HG03520 (cell line): ENCODE measurements around the gene KRT82.
"Not testable (repeated sequence)": the region's sequence is repeated elsewhere in the genome, so short reads cannot be mapped to it uniquely, and the experiment has no call there.

Experiments used
- ATAC-seq: cut with Tn5 transposase; IDR thresholded peaks from one replicate; pipeline ENCODE4 v1.9.1; 2021; ENCODE audit warnings: mild to moderate bottlenecking, moderate library complexity; ENCODE audit not compliant: unreplicated experiment

The KRT82 gene

DNA sequence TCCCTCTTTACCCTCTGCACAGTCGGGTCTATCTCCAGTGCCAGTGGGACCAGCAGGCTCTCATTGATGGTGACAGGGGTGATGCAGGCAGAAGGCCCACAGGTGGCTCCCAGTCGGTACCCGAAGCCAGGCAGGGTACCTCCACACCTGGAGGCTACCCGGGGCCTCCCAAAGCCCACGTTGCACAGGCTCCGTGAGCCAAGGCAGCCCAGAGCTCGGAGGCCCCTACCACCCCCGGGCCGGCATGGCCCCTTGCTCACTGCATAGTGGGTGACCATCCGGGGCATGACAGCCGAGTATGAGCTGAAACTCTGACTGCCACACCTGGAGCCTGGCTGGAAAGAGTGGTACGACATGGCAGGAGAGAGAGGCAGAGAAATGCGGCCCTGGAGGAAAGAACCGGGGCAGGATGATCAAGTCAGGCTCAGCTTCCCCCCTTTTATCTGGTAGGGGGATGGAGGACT lies at the start of gene KRT82:
TSS of gene KRT82 (minus strand) at position 414 of the 464 bp plus-strand sequence. CDS start at position 356, 58 bp downstream.
- ATAC-seq: no peak

DNA sequence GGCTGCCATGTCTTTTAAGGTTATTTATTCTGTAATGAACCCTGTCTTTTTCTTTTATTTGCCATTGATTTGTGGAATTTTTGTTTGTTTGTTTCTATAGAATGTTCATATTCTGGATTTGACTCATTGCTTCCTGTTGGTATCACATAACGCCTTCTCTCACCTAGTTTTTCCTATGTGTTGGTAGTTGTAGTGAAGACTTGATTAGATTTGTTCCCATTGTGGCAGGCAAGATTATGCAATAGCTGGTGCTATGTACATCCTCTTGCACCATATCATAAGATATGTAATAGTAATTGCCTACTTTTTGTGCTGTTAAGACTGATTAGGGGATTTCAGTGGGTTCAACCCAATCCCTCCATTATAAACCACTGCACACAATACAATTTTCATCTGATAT lies 49.7 kb upstream of the KRT82 start:
- no peak for ATAC-seq

DNA sequence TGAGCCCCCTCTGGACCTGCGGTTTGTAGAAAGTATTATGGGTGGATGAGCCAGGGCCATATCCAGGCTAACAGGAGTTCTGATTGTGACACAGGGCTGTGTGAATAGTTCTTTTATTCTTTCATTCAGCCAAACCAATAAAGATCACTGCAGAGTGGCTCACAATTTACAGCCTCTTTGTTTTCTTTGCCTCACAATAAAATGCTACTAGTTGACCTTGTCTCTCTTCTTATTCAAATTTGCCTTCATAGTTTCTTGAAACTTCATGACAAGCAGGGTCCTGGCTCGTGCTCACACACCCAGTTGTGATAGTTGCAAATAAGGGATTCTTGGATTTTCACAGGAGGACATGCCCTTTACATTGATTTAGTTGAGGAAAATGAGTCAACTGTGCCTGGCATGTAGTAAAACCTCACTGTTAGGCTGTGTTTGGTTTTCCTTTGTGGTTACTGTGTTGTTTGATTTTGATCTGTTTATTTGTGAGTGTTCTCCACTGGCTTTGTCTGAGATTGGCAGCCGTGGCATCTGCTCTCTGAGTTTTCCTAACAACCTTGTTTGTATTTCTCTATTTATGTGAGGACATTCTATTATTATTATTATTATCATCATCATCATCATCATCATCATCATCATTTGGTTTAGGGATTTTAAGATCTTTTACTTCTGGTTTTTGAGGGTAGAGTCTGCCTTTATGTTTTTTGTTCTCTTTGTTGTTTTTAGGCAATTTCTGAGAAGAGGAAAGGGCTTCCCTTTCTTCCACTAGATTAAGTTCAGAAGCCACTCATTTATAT lies 48.5 kb upstream of the KRT82 start:
- ATAC-seq: no peak

DNA sequence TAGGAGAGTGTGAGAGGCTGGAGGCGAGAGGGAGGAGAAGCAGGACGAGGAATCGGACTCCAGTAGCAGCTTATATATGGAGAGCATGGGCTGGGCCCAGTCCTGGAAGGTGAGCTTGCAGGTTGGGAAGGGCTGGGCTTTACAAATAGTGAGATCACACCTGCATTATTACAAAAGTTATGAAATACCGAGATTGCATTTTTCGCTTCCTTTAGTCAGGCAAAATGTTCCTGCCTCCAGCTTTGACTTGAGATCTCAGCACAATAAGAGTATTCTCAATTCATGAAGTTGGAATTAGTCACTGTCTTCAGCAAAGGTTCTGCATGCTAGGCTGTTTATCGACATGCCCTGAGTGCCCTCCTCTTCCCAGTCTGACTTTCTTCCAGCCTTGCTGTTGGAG lies 46.0 kb upstream of the KRT82 start, which contains the start of gene KRT6B:
TSS of gene KRT6B (minus strand) at position 46 of the 400 bp plus-strand sequence. CDS start 68 bp downstream, outside the sequence.
- ATAC-seq: no peak

DNA sequence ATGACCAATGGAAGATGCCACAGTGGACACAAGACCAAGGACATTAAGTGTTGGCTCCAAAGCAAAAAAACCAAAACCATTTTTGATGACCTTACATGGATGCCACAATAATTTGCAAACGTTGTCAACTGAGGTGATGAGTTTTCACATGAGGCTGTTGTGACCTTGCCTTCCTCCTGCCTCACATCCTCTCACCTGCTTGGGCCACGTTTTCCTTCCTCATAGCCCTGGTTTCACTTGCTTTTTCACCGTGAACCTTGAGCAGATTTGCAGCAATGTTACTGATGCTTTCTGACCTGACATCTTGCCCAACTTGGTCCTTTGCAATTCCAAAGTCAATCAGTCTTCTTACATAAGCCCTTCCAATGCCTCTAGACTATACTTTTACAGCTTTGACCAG lies 42.1 kb upstream of the KRT82 start:
- no peak for ATAC-seq

DNA sequence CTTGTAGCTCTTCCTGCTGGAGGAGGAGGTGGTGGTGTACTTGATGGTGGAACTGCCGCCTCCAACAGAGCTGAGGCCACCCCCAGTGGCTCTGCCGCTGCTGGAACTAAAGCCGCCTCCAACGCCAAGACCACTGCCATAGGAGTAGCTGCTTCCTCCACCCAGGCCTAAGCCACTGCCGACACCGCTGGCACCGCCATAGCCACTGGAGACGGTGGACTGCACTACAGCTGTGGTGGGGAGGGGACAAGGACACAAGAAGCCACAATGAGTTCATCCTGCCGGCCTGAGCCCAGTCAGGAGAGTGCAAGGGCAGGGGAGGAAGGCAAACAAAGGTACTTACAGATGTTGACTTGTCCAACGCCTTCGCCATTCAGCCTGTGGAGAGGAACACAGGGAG lies 41.1 kb upstream of the KRT82 start:
- ATAC-seq: not testable (repeated sequence)

DNA sequence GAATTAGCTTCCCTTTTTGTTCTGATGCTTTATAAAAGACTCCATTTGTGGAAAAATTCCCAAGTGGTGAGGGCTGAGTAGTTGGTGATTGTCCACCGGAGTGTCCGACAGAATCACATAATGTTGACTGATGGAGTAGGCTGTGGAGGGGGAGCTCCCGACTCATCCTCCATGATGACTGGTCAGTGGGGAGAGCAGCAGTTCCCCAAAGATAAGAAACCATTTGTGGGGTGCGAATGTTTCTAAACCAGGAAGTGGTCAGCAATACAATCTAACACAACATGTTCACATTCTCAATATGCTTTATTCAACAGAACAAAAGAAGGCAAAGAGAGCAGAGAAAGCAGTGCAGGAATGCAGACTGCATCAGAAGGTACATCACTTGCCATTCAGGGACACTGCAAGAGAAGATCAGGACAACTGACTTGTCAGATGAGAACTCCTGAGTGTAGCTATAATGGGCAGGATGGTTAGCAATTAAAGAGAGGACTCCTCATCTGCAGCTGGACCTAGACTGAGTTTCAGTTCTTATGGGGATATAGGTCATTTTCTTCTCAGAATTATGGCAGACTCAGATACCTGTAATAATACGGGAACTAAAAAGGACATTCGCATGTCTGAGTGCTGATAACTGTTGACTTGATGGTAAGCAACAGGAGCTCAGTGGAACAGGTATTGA lies 40.4 kb upstream of the KRT82 start:
- ATAC-seq: no peak

DNA sequence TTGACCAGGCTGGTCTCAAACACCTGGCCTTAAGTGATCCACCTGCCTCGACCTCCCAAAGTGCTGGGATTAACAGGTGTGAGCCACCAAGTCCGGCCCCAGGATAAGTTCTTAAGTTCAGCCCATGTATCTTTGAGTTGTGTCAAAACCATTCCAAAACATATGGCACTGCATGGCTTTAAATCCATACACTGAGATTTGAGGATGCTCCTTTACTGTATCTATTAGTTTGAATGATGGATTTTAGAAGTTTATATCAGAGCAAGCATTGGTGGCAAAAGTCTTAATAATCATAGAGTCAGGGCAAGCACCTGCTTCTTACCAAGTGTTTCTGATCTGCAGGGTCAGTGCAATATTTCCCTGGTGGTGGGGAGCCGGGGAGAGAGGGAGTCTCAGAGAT lies 39.7 kb upstream of the KRT82 start:
- ATAC-seq: no peak

DNA sequence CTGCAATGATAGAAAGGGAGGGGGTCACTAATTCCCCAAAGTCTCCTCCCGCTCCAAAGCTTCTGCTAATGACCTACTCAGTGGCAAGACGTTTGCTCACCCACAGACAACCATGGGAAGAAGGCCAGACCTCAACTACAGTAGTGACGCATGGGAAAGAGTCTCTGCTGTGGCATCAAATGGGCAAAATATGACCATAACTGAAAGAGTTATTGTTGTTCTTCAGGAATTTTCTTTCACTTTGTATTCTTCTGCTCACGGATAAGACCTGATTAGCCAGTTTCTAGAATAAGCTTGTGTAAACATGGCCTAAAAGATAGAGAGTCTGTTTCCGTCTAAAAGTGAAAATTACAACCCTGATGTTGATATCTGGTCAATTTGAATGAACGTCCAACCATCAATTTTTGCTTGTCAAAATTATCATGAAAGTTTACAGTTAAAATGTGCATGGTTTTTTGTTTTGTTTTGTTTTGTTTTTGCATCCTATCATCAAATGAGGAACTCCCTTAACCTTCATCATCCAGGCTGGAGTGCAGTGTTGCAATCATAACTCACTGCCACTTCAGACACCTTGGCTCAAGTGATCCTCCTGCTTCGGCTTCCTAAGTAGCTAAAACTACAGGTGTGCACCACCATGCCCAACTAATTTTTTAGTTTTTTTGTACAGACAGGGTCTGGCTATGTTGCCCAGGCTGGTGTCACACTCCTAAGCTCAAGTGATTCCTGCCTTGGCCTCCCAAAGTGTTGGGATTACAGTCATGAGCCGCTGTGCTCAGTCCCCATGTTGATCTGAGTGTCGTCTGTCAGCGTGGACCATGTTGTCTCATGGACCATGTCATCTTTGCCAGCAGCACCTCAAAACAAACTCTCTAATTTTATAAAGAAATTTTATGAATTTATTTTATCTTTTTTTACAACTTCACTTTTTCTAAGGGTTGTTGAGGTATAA lies 38.8 kb upstream of the KRT82 start:
- no peak for ATAC-seq

DNA sequence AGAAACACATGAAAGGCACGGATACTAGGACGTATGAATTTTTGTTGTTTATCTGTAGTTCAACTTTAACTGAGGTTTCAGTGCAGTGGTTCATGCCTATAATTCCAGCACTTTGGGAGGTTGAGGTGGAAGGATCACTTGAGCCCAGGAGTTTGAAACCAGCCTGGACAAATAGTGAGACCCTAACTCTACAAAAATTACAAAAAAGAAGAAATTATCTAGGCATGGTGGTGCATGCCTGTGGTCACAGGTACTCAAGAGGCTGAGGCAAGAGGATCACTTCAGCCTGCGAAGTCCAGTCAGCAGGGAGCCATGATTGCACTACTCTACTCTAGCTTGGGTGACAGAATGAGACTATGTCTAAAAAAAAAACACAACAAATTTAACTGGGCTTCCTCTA lies 37.8 kb upstream of the KRT82 start:
- ATAC-seq: no peak

DNA sequence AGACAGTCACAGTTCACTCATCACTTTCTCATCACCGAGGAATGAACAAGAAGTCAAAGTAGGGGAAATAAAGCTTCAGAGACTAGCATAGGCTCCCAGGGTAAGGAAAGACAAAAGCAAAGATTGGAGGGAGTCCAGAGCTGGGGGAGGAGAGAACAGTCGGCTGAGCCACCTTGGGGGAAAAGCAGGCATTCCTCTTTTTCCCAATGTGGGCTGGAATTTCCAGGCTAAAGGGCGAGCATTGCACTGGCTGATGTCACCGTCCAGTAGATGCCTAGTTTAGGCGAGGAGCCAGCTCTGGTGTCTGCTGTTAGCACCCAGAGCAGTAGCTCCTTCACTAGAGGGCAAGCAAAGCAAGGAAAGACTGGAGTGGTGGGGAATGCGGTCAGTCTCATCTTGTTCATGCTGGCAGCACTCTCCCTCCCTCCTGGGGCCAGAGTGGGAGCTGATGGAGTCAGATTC lies 36.5 kb upstream of the KRT82 start:
- no peak for ATAC-seq

DNA sequence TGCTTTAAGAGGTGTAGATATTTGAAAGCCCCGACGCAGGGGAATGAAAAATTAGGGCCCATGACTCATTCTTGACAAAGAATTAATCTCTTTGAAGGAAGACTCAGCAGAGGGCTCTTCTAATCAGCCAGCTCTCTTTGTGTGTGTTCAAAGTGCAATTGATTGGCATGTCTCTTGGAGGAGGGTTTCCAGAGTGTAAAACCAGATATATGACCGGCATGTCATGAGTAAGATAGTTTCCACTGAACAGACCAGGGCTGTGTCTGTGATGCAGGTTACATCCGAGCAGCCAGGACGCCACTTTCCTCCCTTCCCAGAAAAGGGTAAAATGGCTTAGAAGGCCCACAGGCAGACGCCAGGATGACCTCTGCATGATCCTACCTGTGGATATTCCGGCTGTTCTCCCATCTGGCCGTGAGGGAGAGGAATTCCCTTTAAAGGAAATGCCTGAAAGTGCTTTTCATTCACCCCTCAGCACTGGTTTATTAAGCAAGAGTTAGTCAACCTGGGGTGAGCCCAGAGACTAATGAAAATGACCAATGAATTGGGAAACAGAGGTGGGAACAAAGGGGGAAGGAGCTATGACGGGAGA lies 35.3 kb upstream of the KRT82 start:
- no peak for ATAC-seq

DNA sequence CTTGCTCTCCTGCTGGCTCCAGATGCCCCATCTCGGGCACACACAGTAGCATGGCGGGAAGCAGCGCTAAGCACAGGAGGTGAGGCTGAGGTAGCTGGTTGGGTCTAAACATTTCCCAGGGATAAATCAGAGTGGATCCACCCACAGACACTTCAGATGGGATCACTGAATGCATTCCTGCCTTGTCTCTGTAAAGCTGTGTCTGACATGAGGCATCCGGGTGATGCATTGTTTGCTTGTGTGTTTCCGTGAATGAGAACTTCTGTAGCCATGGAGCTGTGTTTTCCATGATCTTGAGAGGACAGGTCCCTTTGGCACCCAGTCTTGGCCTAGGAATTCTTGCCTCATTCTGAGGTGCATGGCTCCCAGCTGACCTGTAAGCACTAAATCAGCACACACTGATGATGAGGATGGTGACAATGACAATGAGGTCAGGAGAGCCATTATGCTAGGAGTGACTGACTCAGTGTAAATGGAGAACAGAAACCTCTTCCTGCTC lies 34.7 kb upstream of the KRT82 start:
- no peak for ATAC-seq

DNA sequence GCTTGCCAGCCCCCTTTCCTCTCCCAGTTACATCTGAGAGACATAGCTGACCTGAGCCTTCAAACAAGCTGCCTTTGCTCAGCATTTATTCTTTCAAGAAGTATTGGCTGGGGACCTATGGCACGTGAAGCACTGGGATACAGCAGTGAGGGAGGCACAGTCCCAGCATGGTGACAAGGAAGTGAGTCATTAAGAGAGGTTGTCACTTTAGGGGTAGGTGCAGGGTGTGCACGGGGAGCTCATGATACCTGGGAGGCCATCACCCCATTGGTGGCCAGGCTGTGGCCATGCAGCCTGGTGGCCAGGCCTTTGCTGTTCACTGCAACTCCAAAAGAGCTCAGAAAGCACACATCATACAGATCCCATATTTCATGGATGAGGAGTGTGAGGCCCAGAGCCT lies 33.7 kb upstream of the KRT82 start:
- ATAC-seq: no peak

DNA sequence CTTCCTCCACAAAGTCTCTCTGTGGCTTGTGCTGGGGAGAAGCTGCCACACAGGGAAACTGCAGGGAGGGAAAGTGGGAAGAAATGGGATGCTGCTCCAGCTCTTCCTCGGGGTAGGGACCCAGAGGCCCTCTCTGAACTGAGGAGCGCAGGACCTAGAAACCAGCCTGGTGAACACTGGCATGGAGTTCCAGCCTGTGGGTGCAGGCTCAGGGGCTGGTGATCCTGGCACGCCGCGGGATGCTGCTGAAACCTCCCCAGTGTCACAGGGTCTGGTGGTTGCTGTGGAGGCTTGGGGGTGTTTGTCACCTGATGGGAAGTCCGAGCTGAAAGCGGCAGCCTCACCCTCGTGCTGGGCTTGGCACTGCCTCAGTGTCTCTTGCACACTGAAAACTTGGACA lies 33.3 kb upstream of the KRT82 start:
- ATAC-seq: no peak

DNA sequence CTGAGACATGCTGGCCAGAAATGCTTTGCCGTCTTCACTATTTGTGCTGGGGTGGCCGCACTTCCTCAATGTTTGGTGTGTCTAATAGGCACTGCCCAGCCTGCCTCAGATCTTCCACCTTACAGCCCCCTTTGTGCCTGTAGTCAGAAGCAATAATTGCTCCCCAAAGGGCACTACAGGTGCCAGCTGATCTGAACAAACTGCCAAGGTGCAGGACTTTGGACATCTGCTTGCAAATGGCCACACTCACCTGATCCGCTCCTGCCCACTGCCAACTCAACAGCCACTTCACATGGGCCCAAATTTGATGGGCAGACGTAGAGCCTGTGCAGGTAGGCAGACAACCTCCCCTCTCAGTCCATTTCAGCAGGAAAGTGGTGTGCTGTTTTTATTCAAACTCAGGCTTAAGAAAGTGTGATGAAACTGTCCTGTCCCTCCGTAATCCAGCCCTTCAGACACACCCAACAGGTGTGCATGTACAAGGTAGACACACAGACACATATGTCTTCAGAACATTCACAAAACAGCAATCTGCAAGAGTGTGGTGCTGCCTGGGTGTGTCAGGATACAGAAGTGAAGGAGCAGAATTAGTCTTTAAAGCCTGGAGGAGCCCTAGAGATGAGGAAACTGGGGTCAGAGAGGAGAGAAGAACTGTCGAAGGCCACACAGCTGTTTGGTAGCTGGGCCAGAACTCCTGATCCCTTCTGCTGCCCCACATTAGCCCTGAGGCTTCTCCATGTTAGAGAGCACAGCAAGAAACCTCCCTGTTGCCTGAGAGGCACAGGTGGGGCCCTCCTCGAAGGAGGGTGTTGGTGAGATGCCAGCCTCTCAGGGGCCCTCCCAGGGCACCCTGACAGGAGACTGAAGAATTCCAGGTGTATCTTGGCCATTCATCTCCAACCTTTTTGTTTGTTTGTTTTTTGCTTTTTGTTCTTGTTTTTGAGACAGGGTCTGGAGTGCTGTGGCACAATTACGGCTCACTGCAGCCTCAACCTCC lies 32.5 kb upstream of the KRT82 start:
- ATAC-seq: no peak

DNA sequence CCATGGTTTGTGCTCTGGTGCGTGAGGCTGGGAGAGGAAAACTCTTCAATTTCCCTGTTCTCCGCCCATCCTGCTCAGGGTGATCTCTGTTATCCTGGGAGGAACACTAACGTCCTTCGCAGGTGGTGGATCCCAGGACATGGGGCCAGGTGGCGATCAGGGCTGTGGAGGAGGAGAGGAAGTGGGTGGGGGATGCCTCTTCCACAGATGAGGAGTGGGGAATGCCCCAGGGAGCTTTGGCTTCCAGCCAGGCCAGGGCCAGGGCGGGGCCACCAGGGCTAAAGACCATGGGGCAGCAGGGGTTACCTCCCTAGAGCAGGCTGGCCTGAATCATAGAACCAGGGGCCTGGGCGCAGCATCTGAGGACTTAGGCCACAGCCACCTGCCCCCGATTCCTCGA lies 31.4 kb upstream of the KRT82 start:
- no peak for ATAC-seq

DNA sequence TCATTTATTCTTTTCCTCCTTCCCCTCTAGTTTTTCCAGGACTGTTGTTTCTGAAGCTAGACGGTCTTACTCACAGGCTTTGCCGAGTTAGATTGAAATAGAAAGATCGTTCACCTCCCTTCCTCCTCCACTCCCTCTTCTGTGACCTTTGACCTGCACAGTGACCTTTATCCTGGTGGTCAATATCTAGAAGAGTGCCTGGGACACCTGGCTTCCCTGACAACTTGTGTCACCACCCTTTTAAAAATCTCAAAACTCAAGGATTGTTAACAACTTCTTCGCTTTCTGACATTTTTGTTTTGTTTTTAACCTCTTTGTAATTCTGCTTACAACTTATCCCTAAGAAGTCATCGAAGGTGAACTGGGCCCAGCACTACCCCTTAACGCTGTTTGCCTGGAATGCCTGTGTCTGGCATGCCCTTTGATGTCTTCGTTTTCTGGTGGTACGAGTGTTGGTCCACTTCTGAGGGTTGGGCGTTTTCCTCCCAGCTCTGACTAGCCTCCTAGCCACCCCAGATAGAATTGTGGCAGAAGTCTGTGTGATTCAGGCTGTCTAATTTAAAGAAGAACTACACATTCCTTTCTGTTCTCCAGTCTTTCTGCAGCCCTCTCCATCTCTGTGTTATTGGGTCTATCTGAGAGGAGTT lies 30.8 kb upstream of the KRT82 start:
- no peak for ATAC-seq
